ENCODE data around the gene NPLOC4. TPM values are rescaled to one million over a fixed set of nuclear protein-coding genes. Genes with fewer than 3 reads are reported as not detected.

Gene NPLOC4
- total and polyA plus RNA-seq, 2 of the 13 experiments (the other 11 are each of a cell fraction or from before 2014, with no cell fraction given) = 57.0 to 97.0 TPM

DNA sequence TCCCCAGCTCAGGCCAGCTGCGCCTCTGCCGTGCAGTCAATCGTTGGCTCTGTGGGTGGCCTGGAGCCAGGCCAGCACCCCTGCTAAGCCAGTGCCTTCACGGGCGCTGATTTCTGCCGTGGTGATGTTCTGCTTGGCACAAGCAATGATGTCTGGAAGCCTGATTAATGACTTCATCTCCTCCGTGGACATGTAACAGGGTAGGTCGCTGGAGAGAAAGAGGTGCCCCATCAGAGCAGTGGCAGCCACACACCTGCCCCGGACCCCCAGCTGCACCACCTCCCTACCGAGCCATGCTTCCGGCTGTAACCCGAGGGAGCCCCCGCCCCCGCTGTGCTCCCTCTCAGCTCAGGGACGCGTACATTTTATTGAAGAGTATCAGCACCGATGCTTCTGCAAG is 44.8 kb upstream of the NPLOC4 start:
- intact Hi-C loops (cut with micrococcal nuclease; ENCODE audit: unreplicated experiment) = no loop called here
- no peak for ATAC-seq
- in situ Hi-C loops (cut with HindIII; ENCODE audit: extremely low pct_ligation_motif_present, low pct_unique_long_range_greater_than_20kb) = no loop called here
- DNase-seq (ENCODE audit: low spot score) = no peak
- no peaks in the 10 kb centered on the region for H4K20me1 ChIP-seq (ENCODE audit: insufficient read depth, low read length)
- peaks cover 6 to 14% of the 10 kb centered on the region in 2 experiments; a peak in 4 of 5 replicates for H3K36me3 ChIP-seq (replicated peaks in 1 of 2; ENCODE audit: control insufficient read depth in 1 of 2, insufficient read depth in 2 of 2, low read length in 2 of 2)
- H2AFZ ChIP-seq (ENCODE audit: low read length) = no peak overlapping the region
- TF ChIP-seq PITX1 (CRISPR knock-in tag; IDR thresholded peaks at IDR 0.05) (no peak), SNAPC5 (CRISPR knock-in tag; IDR thresholded peaks at IDR 0.05; ENCODE audit: borderline replicate concordance) (no peak), SAFB2 (CRISPR knock-in tag; IDR thresholded peaks at IDR 0.05; ENCODE audit: borderline replicate concordance, low read depth) (no peak), ZNF749 (CRISPR knock-in tag; IDR thresholded peaks at IDR 0.05; ENCODE audit: borderline replicate concordance) (no peak), RXRB (CRISPR knock-in tag; IDR thresholded peaks at IDR 0.05; ENCODE audit: borderline replicate concordance) (no peak), ZNF609 (CRISPR knock-in tag; IDR thresholded peaks at IDR 0.05; ENCODE audit: borderline replicate concordance) (no peak), PREB (CRISPR knock-in tag; IDR thresholded peaks at IDR 0.05) (no peak), BCL3 (CRISPR knock-in tag; IDR thresholded peaks at IDR 0.05) (no peak), SRSF4 (IDR thresholded peaks at IDR 0.05; ENCODE audit: low read depth, low read length, poor library complexity, severe bottlenecking) (no peak), ZNF496 (CRISPR knock-in tag; IDR thresholded peaks at IDR 0.05; ENCODE audit: insufficient replicate concordance) (no peak), SMARCE1 (IDR thresholded peaks at IDR 0.05; ENCODE audit: borderline replicate concordance) (no peak)
- TF ChIP-seq, protein P1, sequence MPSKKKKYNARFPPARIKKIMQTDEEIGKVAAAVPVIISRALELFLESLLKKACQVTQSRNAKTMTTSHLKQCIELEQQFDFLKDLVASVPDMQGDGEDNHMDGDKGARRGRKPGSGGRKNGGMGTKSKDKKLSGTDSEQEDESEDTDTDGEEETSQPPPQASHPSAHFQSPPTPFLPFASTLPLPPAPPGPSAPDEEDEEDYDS (CRISPR knock-in tag; IDR thresholded peaks at IDR 0.05) = no peak
- H3K79me2 ChIP-seq (ENCODE audit: insufficient read depth, low read length) = peaks cover 35% of the 10 kb centered on the region
- no peaks in the 10 kb centered on the region; a peak in 1 of 5 replicates for H3K27me3 ChIP-seq (ENCODE audit: control insufficient read depth in 1 of 2, insufficient read depth in 2 of 2, low read length in 2 of 2)
- no peak overlapping the region for H3K27ac ChIP-seq (ENCODE audit: extremely low read length, insufficient read depth, low read length)
- ChIA-PET POLR2A (interaction anchor here (3.3 to 4.5 kb wide), 3 partner anchors 9 to 31 kb away, joined by 26 to 68 read pairs (median 50); partner anchors contain the start of genes CCDC137, OXLD1 and SLC25A10), CTCF (ENCODE audit: low intra/inter-chr PET ratio, low total read pairs) (no interaction called here)
- peaks cover 43% of the 10 kb centered on the region for H3K4me1 ChIP-seq (ENCODE audit: insufficient read depth, low read length)
- 97% methylated on average over 17 of the region's 17 CpGs for WGBS (ENCODE audit: low lambda C conversion rate)
- H3K4me3 ChIP-seq (replicated peaks in 1 of 3; ENCODE audit: insufficient read depth in 1 of 3, low read depth in 2 of 3, low read length in 3 of 3) = no peak overlapping the region
- H3K9me3 ChIP-seq (ENCODE audit: low read length) = no peaks in the 10 kb centered on the region
- BruUV-seq (replicated peaks) = no TSS peak
- H3K9ac ChIP-seq (ENCODE audit: insufficient read depth, low read depth, low read length) = no peak overlapping the region
- FAIRE-seq = no peak
- no peak overlapping the region for H3K4me2 ChIP-seq (ENCODE audit: low read depth, low read length)

All from HepG2 (cell line).